ENCODE results near the gene MS4A4A. TPM values are rescaled to one million over a fixed set of nuclear protein-coding genes. Genes with fewer than 3 reads are reported as not detected.

The MS4A4A gene
- total and polyA plus RNA-seq, 3 donors from 2014 or later, result 2.0 to 11.4 (median 11.0) TPM

GRCh38 chr11:60310407-60310998, 30.0 kb downstream of the MS4A4A start:
- no peaks in the 10 kb centered on the region for H3K36me3 ChIP-seq (ENCODE audit: low read depth, missing control alignments)
- TF ChIP-seq CTCF (IDR thresholded peaks at IDR 0.05), result no peak
- intact Hi-C loops (cut with DNase I; ENCODE audit: low total_unique reads), result no loop called here
- no peak overlapping the region for H3K27ac ChIP-seq
- H3K4me3 ChIP-seq, result no peak overlapping the region
- H3K9me3 ChIP-seq, result no peaks in the 10 kb centered on the region
- peak; percentile 30 for DNase-seq
- no peaks in the 10 kb centered on the region for H3K27me3 ChIP-seq
- H3K4me1 ChIP-seq, result no peaks in the 10 kb centered on the region
- WGBS, 2 donors, result 47 to 58% methylated on average over 5 of the region's 5 CpGs

GRCh38 chr11:60314635-60315321, 34.3 kb downstream of the MS4A4A start:
- H3K36me3 ChIP-seq (ENCODE audit: low read depth, missing control alignments), result no peaks in the 10 kb centered on the region
- no peak overlapping the region for H3K4me3 ChIP-seq
- H3K27ac ChIP-seq, result no peak overlapping the region
- H3K4me1 ChIP-seq, result no peaks in the 10 kb centered on the region
- intact Hi-C loops (cut with DNase I; ENCODE audit: low total_unique reads), result no loop called here
- no peak for DNase-seq
- WGBS, 2 donors, result 50 to 53% methylated on average over 2 of the region's 2 CpGs
- H3K9me3 ChIP-seq, result no peaks in the 10 kb centered on the region
- H3K27me3 ChIP-seq, result no peaks in the 10 kb centered on the region
- TF ChIP-seq POLR2A (IDR thresholded peaks at IDR 0.05), result no peak
- TF ChIP-seq CTCF (IDR thresholded peaks at IDR 0.05), result no peak

- H3K27ac ChIP-seq, result no peak overlapping the region
- no peaks in the 10 kb centered on the region for H3K36me3 ChIP-seq (ENCODE audit: low read depth, missing control alignments)
- DNase-seq, result no peak
- TF ChIP-seq POLR2A (IDR thresholded peaks at IDR 0.05) (no peak), CTCF (IDR thresholded peaks at IDR 0.05) (no peak)
- no peaks in the 10 kb centered on the region for H3K27me3 ChIP-seq
- no peaks in the 10 kb centered on the region for H3K4me1 ChIP-seq
- no peak overlapping the region for H3K4me3 ChIP-seq
- no peaks in the 10 kb centered on the region for H3K9me3 ChIP-seq
- intact Hi-C loops (cut with DNase I; ENCODE audit: low total_unique reads), result no loop called here
Observed at GRCh38 chr11:60315871-60316270, 35.4 kb downstream of the MS4A4A start.

- intact Hi-C loops (cut with DNase I; ENCODE audit: low total_unique reads), result no loop called here
- no peaks in the 10 kb centered on the region for H3K27me3 ChIP-seq
- H3K36me3 ChIP-seq (ENCODE audit: low read depth, missing control alignments), result no peaks in the 10 kb centered on the region
- TF ChIP-seq POLR2A (IDR thresholded peaks at IDR 0.05) (no peak), CTCF (IDR thresholded peaks at IDR 0.05) (no peak)
- WGBS, 2 donors, result 50 to 56% methylated on average over 2 of the region's 2 CpGs
- no peak overlapping the region for H3K4me3 ChIP-seq
- H3K4me1 ChIP-seq, result no peaks in the 10 kb centered on the region
- no peak overlapping the region for H3K27ac ChIP-seq
- DNase-seq, result no peak
- H3K9me3 ChIP-seq, result no peaks in the 10 kb centered on the region
Observed at GRCh38 chr11:60316317-60316716, 35.9 kb downstream of the MS4A4A start.

- 81 to 85% methylated on average over 2 of the region's 2 CpGs for WGBS, 2 donors
- Histone ChIP-seq H3K27ac (no peak overlapping the region), H3K9me3 (no peaks in the 10 kb centered on the region), H3K36me3 (ENCODE audit: low read depth, missing control alignments) (no peaks in the 10 kb centered on the region), H3K4me3 (no peak overlapping the region), H3K27me3 (no peaks in the 10 kb centered on the region), H3K4me1 (no peaks in the 10 kb centered on the region)
- no peak for DNase-seq
- intact Hi-C loops (cut with DNase I; ENCODE audit: low total_unique reads), result no loop called here
- TF ChIP-seq POLR2A (IDR thresholded peaks at IDR 0.05) (no peak), CTCF (IDR thresholded peaks at IDR 0.05) (no peak)
Observed at GRCh38 chr11:60318726-60319125, 38.3 kb downstream of the MS4A4A start.

Data from testis (tissue), 3 donors.